Stomach (tissue), 9 donors: ENCODE results near the gene MRPL9. TPM values are rescaled to one million over a fixed set of nuclear protein-coding genes. Genes with fewer than 3 reads are reported as not detected.

Experiments used
- DNase-seq, 2 donors: peaks; one replicate each; pipeline versions ENCODE4 v3.0.0 to v3.0.0-alpha.2; 2013 to 2019
- H3K27ac ChIP-seq, 5 donors: fragments of 200-600 bp in 4 of 5; sonication (generic) in 4 of 5; one replicate each; pipeline ENCODE4 v1.5.1; 2013 to 2019; ENCODE audit warnings: mild to moderate bottlenecking in 1 of 5, moderate library complexity in 1 of 5
- H3K27me3 ChIP-seq, 3 donors: fragments of 200-600 bp; sonication (generic); one replicate each; pipeline ENCODE4 v1.5.1; 2017 to 2019; ENCODE audit warnings: mixed run types in 1 of 3
- H3K36me3 ChIP-seq, 4 donors: fragments of 200-600 bp; sonication (generic); 1 replicate in 3 of 4; 2 replicates in 1 of 4; pipeline ENCODE4 v1.5.1; 2016 to 2019
- H3K4me1 ChIP-seq, 4 donors: fragments of 200-600 bp; sonication (generic); one replicate each; pipeline ENCODE4 v1.5.1; 2016 to 2019
- H3K4me3 ChIP-seq, 4 donors: fragments of 200-600 bp; sonication (generic) in 3 of 4; one replicate each; pipeline ENCODE4 v1.5.1; 2016 to 2019; ENCODE audit warnings: mild to moderate bottlenecking in 1 of 4
- H3K9me3 ChIP-seq, 4 donors: fragments of 200-600 bp; sonication (generic); one replicate each; pipeline ENCODE4 v1.5.1; 2016 to 2019
- EP300 ChIP-seq: sonication (generic); formaldehyde crosslinking; IDR thresholded peaks from one replicate; pipeline ENCODE4 v1.6.1; 2017; ENCODE audit warnings: antibody characterized with exemption
- POLR2A ChIP-seq, 4 donors: fragments of 450-650 bp; IDR thresholded peaks; one replicate each; pipeline ENCODE4 v1.6.1; 2016; ENCODE audit warnings: antibody characterized with exemption in 4 of 4, control low read depth in 2 of 4, mild to moderate bottlenecking in 1 of 4, moderate library complexity in 1 of 4
- POLR2AphosphoS5 ChIP-seq, 3 donors: sonication (generic); formaldehyde crosslinking; IDR thresholded peaks; one replicate each; pipeline ENCODE4 v1.6.1; 2016; ENCODE audit warnings: antibody characterized with exemption in 3 of 3
- WGBS, 5 donors: extraction: QIAGEN DNeasy Blood & Tissue Kit in 3 of 5; methylation state at CpG; one replicate each; pipeline versions ENCODE4 v1.1.5 to v1.1.7; 2013 to 2018; 5-methylcytosine and 5-hydroxymethylcytosine counted together
- intact Hi-C: fragments of 100-400 bp; cut with DNase I; formaldehyde crosslinking; loops from one replicate; pipeline ENCODE4 v1.15.1; 2023; ENCODE audit warnings: low total_unique reads
- polyA plus RNA-seq, 3 donors: library from polyadenylated mRNA; stranded (reverse); fragments of 200-250 nt; gene quantifications; one replicate each; pipeline ENCODE4 v1.2.3, GENCODE V29; 2013
- total RNA-seq, 5 donors: library from RNA; depleted of rRNA; stranded (reverse); fragments of >200 nt; gene quantifications; one replicate each; pipeline versions ENCODE4 v1.1.0 to v1.2.3, GENCODE V29; 2014 to 2016
- TF ChIP-seq, protein P1 (sequence below), 7 experiments: fragments of 450-650 bp in 4 of 7; fragments of 200-600 bp in 3 of 7; sonication (generic) in 3 of 7; IDR thresholded peaks; one replicate each; pipeline ENCODE4 v1.5.1; 2016 to 2019; ENCODE audit warnings: antibody characterized with exemption in 7 of 7, control low read depth in 2 of 7, mild to moderate bottlenecking in 1 of 7
- donor health status: healthy with polysubstance abuse.
- donor health status: Bipolar disorder and iron deficiency.
- donor health status: healthy.

Gene MRPL9
- total and polyA plus RNA-seq, 8 donors: 19.8 to 246 (median 69.6) TPM

DNA sequence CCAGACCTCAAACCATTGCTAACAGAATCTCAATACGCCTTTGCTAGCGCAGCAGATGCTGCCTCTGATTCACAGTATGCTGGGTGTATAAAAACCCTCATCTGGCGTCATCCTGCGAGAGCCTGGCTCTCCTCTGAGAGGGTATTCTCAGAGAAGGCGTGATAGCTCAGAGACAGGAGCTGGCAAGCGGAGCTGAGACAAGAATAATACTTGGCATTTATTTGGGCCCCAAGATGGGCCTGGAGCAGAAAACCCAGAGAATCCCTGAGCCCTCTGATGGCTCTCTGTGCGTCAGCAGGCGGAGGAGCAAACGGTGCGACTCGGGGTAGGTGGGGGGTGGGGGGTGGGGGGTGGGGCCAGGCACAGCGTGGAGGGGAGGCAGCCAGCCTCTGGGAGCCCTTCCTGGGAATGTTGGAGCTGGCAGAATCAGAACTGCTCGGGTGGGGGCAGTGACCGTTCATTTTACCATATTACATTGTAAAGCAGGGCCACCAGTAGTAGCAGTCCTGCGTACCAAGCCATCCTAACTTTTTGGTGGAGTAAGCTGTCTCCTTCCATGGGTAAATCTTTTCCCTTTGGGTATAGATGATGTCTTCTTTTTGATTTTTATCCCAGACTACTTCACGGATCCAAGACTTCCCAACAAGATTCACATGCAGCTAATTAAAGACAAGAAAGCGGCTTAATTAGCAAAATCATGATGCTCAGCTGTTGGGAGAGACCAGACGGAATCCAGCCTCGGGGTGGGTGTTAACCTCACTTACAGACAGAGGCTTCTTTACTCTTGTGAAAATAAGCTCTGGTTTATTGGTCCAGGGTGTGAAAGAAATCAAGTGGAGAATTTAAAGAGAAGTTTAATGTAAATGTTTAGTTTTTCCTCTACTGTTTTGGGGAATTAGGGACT lies 34.9 kb downstream of the MRPL9 start:
- no peaks in the 10 kb centered on the region for H3K9me3 ChIP-seq
- intact Hi-C loops: no loop called here
- TF ChIP-seq POLR2A (IDR thresholded peaks at IDR 0.05) (no peak), EP300 (no peak)
- H3K36me3 ChIP-seq: no peaks in the 10 kb centered on the region
- peaks cover 0 to 17% (median 0%) of the 10 kb centered on the region in 3 donors for H3K27me3 ChIP-seq
- H3K4me3 ChIP-seq: peak overlapping the region in 2 of 4 donors; percentile 1 to 14
- H3K27ac ChIP-seq: peak overlapping the region in 2 of 5 donors; percentile 51 to 71
- DNase-seq: peak in 1 of 2 donors; percentile 69
- peaks cover 0 to 14% (median 5%) of the 10 kb centered on the region in 4 donors for H3K4me1 ChIP-seq
- 45 to 66% (median 52%) methylated on average over 18 to 19 of the region's 19 CpGs for WGBS, 5 donors

DNA sequence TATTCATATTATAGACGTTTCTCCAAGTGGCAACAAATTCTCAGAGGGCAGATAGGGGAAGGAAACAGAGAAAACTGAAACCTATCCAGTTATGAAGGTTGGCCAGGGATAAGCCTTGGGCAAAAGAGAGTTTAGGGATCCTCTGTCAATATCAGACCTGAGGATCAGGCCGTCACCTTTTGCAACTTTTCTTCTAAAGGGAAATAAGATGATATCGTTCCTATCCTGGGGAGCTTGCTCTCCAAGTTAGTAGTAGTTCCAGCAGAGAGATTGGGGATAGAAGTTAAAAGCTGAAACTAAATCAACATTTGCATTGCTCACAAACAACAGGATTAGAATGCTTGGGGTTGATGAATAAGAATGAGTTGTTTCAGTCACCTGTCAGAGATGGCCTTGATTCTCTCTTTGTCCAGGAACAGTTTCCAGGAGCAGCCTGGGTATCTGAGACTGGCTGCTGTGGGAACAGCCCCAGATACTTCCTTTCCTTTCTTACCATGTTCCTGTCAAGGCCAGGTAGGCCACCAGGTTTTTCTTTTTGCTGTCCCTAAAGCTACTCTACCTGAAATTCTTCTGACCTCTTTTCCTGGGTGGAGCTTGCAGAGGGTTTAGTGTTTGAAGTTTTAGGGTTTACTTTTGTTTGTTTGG lies 39.4 kb downstream of the MRPL9 start:
- H3K4me1 ChIP-seq: peaks cover 14 to 26% (median 23%) of the 10 kb centered on the region in 4 donors
- H3K36me3 ChIP-seq: no peaks in the 10 kb centered on the region
- H3K27me3 ChIP-seq: peaks cover 0 to 26% (median 0%) of the 10 kb centered on the region in 3 donors
- DNase-seq: no peak
- no peak overlapping the region for H3K27ac ChIP-seq
- TF ChIP-seq EP300 (no peak), POLR2A (IDR thresholded peaks at IDR 0.05) (no peak), POLR2AphosphoS5 (IDR thresholded peaks at IDR 0.05) (no peak)
- 45 to 59% (median 51%) methylated on average over 3 of the region's 3 CpGs for WGBS, 5 donors
- H3K4me3 ChIP-seq: no peak overlapping the region
- no peaks in the 10 kb centered on the region for H3K9me3 ChIP-seq
- intact Hi-C loops: no loop called here

GRCh38 chr1:151721788-151722510 lies 41.3 kb downstream of the MRPL9 start:
- H3K36me3 ChIP-seq: no peaks in the 10 kb centered on the region
- intact Hi-C loops: no loop called here
- H3K27me3 ChIP-seq: peaks cover 0 to 34% (median 11%) of the 10 kb centered on the region in 3 donors
- 21 to 39% (median 32%) methylated on average over 15 to 17 of the region's 17 CpGs for WGBS, 5 donors
- TF ChIP-seq POLR2A (IDR thresholded peaks at IDR 0.05) (no peak), EP300 (no peak), POLR2AphosphoS5 (IDR thresholded peaks at IDR 0.05) (no peak)
- TF ChIP-seq, protein P1, sequence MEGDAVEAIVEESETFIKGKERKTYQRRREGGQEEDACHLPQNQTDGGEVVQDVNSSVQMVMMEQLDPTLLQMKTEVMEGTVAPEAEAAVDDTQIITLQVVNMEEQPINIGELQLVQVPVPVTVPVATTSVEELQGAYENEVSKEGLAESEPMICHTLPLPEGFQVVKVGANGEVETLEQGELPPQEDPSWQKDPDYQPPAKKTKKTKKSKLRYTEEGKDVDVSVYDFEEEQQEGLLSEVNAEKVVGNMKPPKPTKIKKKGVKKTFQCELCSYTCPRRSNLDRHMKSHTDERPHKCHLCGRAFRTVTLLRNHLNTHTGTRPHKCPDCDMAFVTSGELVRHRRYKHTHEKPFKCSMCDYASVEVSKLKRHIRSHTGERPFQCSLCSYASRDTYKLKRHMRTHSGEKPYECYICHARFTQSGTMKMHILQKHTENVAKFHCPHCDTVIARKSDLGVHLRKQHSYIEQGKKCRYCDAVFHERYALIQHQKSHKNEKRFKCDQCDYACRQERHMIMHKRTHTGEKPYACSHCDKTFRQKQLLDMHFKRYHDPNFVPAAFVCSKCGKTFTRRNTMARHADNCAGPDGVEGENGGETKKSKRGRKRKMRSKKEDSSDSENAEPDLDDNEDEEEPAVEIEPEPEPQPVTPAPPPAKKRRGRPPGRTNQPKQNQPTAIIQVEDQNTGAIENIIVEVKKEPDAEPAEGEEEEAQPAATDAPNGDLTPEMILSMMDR (IDR thresholded peaks at IDR 0.05): no peak
- no peak for DNase-seq
- H3K9me3 ChIP-seq: no peaks in the 10 kb centered on the region
- H3K4me3 ChIP-seq: peak overlapping the region; percentile 53 to 69 (median 58)
- peak overlapping the region in 2 of 5 donors; percentile 84 to 85 for H3K27ac ChIP-seq
- peaks cover 18 to 37% (median 32%) of the 10 kb centered on the region in 4 donors for H3K4me1 ChIP-seq

DNA sequence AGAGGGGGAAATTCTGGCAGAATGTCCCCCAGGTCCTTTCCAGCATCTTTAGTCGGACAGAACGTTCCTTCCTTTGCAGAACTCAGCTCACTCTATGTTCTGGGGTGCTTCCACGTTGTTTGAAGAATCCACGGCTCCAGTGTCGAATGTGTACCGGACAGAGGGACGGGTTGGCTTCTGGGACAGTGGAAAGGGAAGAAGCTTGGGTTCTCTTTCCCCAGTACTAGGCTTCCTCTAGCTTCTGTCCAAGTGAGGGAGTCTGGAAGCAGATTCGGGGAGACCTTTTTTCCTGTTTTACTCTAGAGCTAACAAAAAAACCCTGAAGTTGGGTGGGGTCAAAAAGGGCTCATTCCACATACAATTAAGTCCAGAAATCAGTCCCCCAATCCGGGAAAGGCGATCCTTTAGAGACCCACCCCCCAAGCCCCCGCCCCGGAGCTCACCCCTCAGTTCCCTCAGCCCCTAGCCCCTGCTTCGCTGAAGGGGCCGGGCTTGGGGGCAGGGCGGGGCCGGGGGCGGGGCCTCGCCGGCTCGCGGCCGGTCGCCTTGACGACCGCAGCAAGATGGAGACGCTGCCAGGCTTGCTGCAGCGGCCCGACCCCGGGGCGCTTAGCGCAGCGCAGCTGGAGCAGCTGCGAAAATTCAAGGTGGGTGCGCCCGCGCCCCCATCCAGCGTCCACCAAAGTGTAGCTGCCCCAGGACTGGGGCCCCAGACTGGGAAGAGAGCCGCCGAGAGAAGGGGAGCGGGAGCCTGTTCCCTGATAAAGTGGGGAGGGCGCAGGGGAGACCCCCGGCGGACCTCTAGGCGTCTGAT lies 42.1 kb downstream of the MRPL9 start, which contains the start of gene RIIAD1:
TSS of gene RIIAD1 (plus strand) at position 549 of the 814 bp plus-strand sequence. CDS start at position 564, 15 bp downstream.
- H3K27me3 ChIP-seq: peaks cover 0 to 38% (median 18%) of the 10 kb centered on the region in 3 donors
- TF ChIP-seq, protein P1 (IDR thresholded peaks at IDR 0.05): no peak
- TF ChIP-seq POLR2AphosphoS5 (IDR thresholded peaks at IDR 0.05) (no peak), EP300 (no peak), POLR2A (IDR thresholded peaks at IDR 0.05) (no peak)

More for the DNA sequence above, 42.1 kb downstream of the MRPL9 start, which contains the start of gene RIIAD1:
- Histone ChIP-seq H3K27ac (peak within 1 kb of the TSS; percentile 55 to 85 (median 77)), H3K36me3 (no peaks in the 10 kb centered on the region), H3K4me3 (peak within 1 kb of the TSS; percentile 53 to 69 (median 58)), H3K9me3 (no peaks in the 10 kb centered on the region), H3K4me1 (peaks cover 25 to 45% (median 38%) of the 10 kb centered on the region in 4 donors)
- peak; percentile 41 to 82 for DNase-seq
- whole genome bisulfite sequencing, 5 donors: 2 to 4% (median 3%) methylated on average over 31 to 44 of the region's 44 CpGs
- intact Hi-C loops: no loop called here
